HG03045 (cell line): ENCODE data around the gene TICRR.
"Not testable (repeated sequence)": the region's sequence is repeated elsewhere in the genome, so short reads cannot be mapped to it uniquely, and the experiment has no call there.

Source experiments
- ATAC-seq: cut with Tn5 transposase; IDR thresholded peaks from one replicate; pipeline ENCODE4 v1.9.1; 2021; ENCODE audit warnings: mild to moderate bottlenecking, moderate library complexity; ENCODE audit not compliant: unreplicated experiment

Gene TICRR

DNA sequence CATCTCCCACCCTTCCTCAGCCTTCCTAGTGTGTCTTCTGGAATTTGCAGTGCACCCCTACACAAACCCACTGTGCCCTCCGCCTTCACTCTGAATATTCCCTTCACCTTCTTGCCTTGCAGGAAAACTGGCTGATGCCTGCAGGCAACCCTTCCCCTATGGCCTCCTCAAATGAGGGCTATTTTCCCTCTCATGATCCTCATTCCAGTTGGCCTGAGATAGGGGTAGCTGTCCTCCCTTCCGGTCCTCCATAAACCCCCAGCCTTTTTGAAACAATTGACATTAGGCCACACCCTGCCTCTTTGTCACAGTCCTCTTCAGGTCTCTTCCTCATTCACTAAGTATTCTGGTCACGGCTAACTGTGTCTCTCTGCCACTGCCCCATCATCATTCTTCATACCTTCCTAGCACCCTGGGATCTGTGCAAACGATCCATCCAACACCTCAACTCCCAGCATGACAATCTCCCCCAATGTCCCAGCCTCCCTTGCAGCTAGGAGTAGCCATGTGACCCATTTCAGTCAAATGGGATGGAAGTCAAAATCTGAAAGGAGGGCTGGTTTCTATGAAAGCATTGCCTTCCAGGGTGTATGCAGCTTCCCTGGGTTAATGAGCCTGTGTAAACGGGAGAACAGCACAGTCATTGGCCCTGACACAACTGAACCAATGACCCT, 8.5 kb upstream of the TICRR start:
- no peak for ATAC-seq

DNA sequence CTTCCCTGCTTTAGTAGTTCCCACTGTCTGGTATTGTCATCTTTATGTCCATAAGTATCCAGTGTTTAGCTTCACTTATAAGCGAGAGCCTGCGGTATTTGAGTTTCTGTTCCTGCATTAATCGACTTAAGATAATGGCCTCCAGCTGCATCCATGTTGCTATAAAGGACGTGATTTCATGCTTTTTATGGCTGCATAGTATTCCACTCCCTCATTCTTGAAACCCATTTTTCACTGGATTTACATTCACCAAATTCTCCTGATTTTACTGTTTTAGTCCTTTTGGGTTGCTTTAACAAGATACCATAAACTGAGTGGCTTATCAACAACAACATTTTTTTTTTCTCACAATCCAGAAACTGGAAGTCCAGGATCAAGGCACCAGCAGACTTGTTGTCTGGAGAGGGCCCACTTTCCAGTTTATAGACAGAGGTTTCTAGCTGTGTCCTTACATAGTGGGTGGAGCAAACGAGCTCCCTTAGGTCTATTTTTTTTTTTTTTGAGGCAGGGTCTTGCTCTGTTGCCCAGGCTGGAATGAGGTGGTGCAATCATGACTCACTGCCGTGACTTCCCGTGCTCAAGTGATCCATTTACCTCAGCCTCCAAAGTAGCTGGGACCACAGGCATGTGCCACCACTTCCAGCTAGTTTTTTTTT, 6.1 kb upstream of the TICRR start:
- ATAC-seq: no peak

DNA sequence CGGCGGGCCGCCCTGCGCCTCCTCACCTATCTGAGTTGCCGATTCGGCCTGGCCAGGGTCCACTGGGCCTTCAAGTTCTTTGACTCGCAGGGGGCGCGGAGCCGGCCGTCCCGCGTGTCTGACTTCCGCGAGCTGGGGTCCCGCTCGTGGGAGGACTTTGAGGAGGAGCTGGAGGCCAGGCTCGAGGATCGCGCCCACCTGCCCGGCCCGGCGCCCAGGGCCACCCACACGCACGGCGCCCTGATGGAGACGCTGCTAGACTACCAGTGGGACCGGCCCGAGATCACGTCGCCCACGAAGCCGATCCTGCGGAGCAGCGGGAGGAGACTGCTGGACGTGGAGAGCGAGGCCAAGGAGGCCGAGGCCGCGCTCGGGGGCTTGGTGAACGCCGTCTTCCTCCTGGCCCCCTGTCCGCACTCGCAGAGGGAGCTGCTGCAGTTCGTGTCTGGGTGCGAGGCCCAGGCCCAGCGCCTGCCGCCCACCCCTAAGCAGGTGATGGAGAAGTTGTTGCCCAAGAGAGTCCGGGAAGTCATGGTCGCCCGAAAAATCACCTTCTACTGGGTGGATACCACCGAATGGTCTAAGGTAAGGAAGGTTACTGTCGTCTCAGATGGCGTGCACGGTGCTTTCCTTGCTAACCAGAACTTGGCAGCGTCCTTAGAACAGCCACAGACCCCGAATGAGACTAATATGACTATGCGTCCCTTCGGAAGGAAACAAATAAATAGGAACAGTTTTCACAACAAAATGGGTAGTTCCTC, 567 bp downstream of the TICRR start:
- ATAC-seq: peak; percentile 19

DNA sequence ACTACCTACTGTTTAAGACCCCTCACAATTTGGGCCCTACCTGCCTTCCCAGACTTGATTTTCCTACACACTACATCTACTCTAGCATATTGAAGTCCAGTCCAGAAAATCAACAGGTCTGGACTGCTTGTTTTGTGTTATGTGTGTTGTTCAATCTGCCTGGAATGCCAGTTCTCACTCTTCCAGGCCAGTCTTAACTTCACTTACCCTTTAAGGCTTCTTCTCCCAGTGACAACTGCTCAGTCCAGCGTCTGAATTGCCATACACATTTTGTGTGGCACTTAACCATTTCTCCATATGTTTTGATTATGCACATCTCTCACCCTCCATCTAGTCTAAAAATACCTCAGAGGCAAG, 1.1 kb downstream of the TICRR start:
- ATAC-seq: no peak

DNA sequence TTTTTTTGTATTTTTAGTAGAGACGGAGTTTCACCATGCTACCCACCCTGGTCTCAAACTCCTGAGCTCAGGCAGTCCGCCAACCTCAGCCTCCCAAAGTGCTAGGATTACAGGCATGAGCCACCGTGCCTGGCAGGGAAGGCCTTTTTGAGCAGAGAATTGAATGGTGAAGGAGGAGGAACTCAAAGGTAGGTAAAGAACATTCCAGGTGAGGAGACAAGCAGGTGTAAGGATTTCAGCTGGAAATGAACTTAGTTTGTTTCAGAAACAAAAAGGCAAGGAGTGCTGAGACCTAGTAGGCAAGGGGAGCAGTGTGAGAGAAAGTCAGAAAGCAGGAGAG, 2.5 kb downstream of the TICRR start:
- ATAC-seq: no peak

DNA sequence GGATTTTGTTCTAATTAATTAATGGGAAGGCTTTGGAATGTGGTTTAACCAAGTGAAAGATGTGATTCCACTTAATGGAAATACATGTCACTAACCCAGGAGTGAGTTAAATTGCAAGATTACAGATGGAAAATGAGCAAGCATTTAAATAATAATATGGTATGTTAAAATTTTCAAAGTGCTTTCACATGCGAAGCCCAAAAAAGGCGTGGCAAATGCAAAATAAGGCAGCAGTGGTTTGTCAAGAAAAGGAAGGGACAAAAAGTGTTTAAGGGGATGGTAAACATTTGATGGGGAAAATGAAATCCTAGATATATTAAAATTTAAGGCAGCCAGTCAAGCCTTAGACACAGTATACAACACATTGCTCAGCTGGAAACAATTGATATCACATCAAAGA, 2.9 kb downstream of the TICRR start:
- ATAC-seq: no peak

DNA sequence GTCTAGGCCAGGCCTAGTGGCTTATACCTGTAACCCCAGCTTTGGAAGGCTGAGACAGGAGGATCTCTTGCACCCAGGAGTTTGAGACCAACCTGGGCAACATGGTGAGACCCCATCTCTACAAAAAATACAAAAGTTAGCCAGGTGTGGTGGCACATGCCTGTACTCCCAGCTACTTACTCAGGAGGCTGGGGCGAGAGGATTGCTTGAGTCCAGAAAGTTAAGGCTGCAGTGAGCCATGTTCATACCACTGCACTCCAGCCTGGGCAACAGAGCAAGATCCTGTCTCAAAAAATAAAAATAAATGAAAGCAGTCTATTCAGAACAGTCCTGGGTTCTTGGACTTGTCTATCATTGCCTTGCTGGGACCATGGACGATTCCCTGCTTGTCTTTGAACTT, 5.5 kb downstream of the TICRR start:
- ATAC-seq: not testable (repeated sequence)

DNA sequence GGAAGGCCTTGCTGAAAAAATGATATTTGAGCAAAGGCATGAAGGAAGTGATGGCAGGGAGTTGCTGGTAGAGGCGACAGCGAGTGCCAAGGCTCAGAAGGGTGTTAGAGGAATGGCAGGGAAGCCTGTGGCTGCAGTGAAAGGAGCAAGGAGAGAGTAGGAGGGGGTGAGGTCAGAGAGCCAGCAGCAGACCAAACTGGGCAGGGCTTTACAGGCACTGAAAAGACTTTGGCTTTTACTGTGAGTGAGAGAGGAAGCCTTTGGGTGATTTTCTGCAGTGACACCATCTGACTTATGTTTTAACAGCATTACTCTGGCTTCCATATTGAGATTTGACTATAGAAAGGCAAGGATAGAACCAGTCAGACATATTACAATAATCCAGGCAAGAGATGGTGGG, 11.4 kb downstream of the TICRR start:
- no peak for ATAC-seq

DNA sequence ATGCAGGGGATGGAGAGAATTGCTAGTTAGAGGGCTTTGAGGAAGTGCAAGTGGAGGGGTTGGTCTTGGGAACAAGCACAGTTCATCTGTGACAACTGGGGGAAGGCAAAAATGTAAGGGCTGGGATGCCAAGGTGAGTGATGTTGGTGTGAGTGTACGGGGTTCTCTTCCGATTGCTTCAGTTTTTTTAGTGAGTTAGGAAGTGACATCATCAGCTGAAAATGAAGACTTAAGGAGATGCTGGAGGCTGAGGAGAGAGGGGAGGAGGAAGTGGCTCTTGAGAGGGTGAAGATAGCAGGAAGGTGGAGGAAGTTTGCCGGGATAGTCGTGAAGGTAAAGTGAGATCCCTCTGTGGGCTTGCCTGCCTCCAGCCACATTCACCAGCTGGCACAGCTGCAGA, 12.7 kb downstream of the TICRR start:
- no peak for ATAC-seq

DNA sequence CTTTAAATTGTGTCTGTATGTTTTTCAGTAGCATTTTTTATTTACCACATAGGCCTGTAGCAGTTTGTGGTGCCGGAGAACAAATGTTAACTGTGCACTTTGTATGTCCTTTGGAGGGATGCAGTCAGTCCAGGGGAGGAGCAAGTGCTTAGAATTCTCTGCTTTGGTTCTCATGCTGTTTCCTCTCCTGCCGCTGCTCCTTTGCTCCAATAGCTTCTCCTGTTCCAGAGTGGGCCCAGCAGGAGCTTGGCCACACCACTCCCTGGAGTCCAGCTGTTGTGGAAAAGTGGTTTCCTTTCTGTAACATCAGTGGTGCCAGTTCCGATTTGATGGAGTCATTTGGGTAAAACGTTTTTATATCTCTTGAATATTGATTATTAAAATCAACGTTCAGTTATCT, 16.6 kb downstream of the TICRR start:
- no peak for ATAC-seq

DNA sequence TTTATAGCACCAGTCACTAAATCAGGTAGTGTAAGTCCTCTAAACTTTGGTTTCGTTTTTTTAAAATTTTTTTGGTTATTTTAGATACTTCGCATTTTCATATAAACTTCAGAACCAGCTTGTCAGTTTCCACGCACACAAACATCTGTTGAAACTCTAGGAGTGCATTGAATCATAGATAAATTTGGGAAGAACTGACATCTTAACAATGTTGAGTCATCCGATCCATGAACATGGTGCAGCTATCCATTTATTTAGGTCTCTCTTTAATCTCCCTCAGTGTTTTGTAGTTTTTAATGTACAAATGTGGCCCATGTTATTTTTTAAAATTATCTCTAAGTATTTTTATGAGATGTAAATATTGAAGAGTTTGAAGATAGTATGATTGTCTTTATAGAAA, 17.7 kb downstream of the TICRR start:
- no peak for ATAC-seq

DNA sequence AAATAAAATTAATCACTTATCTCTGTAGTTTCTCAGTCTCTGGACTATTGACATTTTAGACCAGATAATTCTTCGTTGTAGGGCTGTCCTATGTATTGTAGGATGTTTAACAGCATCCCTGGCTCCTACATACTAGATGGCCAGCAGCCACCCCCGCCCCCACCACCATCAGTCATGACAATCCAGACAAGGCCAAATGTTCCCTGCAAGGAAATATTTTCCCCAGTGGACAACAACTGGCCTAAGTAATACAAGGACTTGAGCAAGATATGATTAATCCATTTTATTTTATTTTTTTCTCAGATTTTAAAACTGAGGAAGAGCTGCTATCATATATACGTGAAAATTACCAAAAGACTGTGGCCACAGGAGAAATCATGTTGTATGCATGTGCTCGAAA, 23.8 kb downstream of the TICRR start:
- no peak for ATAC-seq

DNA sequence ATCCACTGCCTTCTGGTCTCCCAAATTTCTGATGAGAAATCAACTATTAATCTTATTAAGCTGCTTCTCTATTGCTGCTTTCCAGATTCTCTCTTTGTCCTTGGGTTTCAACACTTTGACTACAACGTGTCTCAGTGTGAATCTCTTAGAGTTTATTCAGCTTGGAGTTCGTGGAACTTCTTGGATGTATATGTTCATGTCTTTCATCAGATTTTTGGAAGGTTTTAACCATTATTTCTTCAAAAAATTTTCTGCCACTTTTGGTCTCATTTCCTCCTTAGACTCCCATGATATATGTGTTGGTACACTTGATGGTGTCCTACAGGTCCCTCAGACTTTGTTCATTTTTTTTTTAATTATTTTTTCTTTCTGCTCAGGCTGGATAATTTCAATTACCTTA, 36.0 kb downstream of the TICRR start:
- no peak for ATAC-seq

DNA sequence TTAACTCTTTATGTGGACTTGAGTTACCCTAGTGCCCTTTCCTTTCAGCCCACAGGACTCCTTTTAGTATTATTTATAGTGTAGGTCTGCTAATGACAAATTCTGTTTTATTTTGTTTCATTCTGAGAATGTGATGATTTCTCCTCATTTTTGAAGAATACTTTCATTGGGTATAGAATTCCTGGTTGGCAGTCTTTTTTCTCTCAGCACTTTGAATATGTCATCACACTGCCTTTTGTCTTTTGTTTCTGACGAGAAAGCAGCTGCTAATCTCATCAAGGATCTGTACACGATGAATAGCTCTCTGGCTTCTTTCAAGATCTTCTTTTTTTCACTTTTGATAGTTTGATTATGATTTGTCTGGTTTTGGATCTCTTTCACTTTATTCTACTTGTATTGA, 37.8 kb downstream of the TICRR start:
- ATAC-seq: no peak

DNA sequence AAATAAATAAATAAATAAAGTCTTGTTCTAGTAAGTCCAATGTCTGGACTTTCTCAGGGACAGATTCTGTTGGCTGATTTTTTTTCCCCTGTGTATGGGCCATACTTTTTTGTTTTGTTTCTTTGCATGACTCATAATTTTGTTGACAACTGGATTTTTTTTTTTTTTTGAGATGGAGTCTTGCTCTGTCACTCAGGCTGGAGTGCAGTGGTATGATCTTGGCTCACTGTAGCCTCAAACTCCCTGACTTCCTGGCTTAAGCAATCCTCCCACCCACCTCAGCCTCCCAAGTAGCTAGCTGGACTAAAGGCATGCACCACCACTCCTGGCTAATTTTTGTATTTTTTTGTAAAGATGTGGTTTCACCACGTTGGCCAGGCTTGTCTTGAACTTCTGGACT, 38.9 kb downstream of the TICRR start:
- no peak for ATAC-seq

DNA sequence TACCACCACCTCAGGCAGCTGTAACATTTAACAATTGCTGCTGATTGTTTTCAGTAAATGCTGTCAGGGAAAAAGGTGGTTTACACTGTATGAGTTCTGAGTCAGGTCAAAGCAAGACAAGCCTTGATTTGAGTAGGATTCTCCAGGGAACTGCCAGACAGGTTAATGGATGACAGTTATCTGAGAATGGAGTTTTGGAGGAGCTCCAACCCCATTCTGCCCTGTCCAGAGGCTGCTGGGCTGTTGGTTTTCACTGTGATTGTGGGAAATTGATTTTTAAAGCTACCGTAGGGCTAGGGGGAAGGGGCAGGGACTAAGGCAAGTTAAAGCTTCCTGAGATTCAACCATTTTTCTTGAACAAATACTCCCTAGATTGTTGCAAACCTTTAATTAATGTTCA, 39.9 kb downstream of the TICRR start:
- ATAC-seq: no peak

DNA sequence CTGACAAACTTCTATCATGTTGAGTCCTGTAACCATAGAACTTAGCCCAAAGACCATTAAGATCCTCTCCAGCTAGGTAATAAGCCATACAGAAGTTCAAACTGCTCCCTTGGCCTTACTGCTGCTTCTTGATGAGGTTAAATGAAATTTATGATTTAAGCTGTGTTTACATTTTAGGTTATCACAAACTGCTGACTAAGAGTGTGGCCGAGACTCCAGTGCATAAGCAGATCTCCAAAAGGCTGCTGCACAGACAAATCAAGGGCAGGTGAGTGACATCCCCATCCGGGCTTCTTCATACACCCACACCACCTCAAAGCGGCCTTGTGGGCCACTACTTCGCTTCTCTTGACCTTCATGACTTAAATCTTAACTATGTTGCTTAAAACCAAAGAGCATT, 41.0 kb downstream of the TICRR start:
- ATAC-seq: no peak

DNA sequence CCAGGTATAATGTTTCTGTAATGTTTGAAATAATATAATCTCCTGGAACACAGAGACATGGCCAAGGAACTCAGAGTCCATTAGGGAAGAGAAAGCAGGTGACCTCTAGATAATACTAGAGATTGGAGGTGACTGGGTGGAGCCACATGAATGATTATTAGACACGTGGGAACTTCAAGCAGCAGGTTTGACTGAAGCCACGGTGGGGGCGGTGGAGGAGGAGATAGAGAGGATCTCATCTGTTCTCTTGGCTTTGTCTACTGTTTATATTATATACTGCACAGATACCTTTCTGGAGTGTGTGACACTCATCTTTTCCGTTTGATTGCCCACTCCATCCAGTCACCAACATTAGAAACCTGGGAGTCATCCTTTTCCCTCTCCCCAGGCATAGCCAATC, 46.3 kb downstream of the TICRR start:
- ATAC-seq: no peak

DNA sequence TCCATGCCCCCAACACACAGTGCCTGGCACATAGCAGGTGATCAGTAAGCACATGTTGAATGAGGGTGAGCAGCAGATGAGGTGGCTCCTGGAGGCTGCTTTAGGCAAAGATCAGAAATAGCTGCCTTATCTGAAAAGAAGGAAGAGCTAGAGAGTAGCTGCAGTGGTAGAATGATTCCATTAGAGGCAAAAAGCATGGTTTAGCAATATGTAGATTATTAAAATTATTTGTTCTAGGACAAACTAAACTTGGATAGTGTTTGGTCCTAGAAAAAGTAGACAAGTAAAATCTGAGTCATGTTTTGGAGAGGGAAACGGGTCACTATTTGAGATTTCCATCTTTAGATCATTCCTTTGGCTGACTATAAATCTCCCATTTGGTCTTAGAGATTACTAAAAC, 47.9 kb downstream of the TICRR start:
- ATAC-seq: no peak

DNA sequence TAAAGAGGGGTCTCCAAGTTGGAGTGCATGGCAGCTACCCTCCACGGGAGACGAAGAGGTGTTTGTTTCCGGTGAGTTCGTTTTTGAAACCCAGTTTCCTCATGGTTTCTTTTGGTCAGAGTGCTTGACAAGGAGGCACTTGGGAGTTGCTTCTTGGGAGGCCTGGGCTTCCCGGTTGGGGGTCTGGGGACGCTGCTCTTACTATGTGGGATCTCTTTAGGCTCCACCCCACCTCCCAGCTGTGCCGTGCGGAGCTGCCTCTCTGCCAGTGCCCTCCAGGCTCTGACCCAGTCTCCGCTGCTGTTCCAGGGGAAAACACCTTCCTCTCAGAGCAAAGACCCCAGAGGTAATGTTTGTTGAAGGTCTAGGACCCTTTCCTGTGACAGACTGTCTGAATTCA, 50.4 kb downstream of the TICRR start:
- ATAC-seq: no peak

DNA sequence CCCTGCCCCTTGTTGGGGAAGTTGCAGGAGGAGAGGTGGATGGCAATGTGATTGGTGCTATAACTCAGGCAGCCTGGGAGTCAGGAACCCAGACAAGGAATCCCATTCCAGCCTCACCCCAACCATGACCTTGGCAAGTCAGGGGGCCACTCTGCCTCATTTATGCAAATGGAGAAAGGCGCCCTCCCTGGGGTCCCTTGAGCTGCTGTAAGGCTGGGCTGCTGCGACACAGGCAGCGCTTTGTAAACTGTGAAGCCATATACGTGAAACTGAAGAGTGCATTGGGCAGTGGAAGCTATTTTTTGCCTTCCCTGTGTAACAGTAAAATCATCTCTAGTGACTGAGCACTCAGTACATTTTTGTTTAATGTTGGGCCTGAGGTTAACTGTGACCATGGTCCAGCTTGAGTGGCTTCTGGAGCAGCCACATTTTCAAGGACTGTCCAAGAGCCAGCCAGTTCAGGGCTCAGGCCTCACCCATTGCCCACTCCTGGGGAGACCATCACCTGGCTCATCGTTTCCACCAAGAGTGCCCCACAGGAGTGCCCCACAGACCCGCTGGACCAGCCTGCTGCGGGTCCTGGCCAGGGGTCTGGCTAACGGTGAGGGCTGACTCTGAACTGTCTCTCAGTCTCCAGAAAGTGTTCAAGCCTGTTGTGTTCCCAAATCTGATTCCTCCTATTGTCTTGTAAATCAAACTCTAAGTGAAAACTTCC, 52.1 kb downstream of the TICRR start:
- ATAC-seq: no peak

DNA sequence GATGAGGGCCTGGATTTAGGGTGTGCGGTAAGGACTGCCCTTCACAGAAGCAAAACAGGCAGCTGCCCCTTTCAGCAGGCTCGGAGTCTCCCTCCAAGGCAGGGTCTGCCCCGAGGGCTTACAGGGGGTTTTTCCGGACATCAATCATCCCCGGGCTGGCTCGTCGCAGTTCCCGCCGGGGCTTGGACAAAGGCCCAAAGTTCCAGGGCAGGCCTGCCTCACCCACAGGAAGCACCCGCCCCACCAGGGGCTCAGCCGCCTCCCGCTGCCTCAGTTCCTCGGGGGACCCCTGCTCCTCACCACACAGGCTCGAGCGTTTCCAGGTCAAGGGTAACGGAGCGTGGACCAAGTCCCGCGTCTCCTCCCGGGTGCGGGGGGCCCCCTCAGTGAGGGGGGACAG, 53.0 kb downstream of the TICRR start:
- ATAC-seq: no peak
